Fibroblast of pulmonary artery (primary cell): ENCODE measurements around the gene ST7L.

Source experiments
- DNase-seq: peaks from one replicate; pipeline ENCODE4 v3.0.0-alpha.2; 2010; ENCODE audit warnings: low read depth
- H3K4me3 ChIP-seq: replicated peaks from 2 replicates; pipeline ENCODE4 v1.5.1; 2011; ENCODE audit warnings: low read depth, mild to moderate bottlenecking, control low read depth, low read length, moderate library complexity
- TF ChIP-seq, protein P1 (sequence below): IDR thresholded peaks from 2 replicates; pipeline ENCODE4 v1.5.1; 2011; ENCODE audit warnings: mild to moderate bottlenecking, control low read depth, low read length, inconsistent platforms; ENCODE audit errors: missing control alignments

Gene ST7L

DNA sequence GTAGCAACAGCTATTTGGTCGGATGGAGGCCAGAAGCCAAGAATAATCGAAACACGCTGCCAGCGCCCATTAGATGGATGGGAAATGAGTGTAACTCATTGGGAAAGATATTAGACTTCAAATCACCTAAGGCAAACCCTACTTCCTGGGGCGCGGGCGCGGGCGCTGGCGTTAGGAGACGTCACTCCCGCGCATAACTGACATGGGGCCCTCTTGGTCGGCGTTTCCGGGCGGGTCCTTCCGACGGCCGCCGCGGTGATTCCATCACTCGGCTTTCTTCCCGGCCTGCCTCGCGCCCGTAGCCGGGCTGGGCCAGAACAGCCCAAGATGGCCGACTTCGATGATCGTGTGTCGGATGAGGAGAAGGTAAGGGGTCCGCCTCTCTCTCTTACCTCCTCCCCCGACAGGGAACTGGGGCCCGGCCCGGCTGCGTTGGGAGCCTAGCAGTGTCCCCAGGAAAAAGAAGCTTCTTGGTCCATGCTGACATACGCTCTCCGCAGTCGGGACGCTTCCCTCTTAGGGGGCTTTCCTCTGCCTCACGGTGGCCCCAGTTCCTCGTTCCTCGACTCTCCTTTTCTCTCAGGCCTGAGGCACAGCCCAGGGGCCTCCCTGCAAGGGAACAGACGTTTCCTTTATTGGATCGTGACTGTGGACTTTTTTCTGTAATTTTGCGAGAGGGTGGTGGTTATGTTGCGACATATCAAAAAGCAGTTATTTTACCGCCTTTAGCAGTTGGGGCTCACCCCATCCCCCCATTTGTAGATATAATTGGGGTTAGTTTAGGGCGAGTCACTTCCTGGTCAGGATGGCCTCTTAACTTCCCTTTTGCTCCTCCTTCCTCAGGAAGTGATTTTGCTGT, 806 bp upstream of the ST7L start, which contains the start of gene CAPZA1:
Gene CAPZA1 (plus strand): TSS at position 315 of the 859 bp plus-strand sequence. CDS start 13 bp downstream, at position 328.
- DNase-seq: peak; percentile 94
- peak within 1 kb of the TSS; percentile 99 for H3K4me3 ChIP-seq
- TF ChIP-seq, protein P1, sequence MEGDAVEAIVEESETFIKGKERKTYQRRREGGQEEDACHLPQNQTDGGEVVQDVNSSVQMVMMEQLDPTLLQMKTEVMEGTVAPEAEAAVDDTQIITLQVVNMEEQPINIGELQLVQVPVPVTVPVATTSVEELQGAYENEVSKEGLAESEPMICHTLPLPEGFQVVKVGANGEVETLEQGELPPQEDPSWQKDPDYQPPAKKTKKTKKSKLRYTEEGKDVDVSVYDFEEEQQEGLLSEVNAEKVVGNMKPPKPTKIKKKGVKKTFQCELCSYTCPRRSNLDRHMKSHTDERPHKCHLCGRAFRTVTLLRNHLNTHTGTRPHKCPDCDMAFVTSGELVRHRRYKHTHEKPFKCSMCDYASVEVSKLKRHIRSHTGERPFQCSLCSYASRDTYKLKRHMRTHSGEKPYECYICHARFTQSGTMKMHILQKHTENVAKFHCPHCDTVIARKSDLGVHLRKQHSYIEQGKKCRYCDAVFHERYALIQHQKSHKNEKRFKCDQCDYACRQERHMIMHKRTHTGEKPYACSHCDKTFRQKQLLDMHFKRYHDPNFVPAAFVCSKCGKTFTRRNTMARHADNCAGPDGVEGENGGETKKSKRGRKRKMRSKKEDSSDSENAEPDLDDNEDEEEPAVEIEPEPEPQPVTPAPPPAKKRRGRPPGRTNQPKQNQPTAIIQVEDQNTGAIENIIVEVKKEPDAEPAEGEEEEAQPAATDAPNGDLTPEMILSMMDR: no peak

DNA sequence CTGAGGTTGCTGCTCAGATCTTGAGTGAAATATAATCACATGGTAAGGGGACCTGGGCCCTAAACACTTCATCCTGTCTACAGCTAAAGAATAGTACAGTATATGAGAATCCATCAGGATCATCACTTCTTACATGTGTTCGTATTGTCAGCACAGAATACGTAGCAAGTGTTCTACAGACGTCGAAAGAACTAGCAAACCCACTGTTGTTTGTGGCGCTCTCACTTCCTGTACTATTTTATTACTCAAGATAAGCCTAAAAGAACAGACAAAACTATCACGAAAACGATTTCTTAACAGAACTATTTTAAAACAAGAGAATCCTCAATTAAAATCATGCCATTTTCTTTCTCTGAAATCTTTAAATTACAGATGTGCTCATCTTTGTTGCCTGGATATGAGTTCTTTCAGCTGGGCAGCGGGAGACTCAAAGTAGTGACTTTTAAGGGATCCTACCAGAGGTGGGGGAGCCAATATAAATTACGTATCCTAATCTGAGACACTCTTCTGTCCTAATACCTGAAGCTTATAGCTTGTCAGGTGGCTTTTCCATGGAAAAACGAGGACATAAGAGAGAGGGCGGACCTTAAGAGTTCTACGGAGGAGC, 724 bp downstream of the ST7L start:
- TF ChIP-seq, protein P1: no peak
- peak; percentile 59 for DNase-seq

DNA sequence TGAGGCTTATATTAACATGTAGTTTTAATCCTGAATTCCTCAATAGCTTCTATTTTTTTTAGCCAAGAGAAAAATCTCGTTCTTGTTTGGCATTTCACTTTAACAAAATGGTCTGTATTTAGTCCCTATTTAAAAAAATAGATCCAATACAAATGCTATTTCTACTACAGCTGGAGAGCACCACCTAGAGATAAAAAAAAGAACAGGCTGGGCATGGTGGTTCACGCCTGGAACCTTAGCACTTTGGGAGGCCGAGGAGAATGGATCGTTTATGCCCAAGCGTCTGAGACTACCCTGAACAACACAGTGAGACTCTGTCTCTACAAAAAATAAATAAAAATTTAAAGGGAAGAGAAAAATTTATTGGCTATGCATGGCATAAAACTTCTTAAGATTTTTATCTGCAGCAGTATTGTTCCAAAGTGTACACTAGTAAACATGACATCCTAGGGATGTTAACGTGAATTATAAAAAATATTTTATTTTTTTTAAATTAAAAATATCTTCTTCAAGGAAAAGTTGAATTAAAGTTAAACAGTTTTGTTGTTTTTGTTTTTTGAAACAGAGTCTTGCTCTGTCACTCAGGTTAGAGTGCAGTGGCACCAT, 4.4 kb downstream of the ST7L start:
- DNase-seq: peak; percentile 77
- H3K4me3 ChIP-seq: no peak overlapping the region
- TF ChIP-seq, protein P1: peak; percentile 70

More for the DNA sequence above, 724 bp downstream of the ST7L start:
- peak overlapping the region; percentile 99 for H3K4me3 ChIP-seq

DNA sequence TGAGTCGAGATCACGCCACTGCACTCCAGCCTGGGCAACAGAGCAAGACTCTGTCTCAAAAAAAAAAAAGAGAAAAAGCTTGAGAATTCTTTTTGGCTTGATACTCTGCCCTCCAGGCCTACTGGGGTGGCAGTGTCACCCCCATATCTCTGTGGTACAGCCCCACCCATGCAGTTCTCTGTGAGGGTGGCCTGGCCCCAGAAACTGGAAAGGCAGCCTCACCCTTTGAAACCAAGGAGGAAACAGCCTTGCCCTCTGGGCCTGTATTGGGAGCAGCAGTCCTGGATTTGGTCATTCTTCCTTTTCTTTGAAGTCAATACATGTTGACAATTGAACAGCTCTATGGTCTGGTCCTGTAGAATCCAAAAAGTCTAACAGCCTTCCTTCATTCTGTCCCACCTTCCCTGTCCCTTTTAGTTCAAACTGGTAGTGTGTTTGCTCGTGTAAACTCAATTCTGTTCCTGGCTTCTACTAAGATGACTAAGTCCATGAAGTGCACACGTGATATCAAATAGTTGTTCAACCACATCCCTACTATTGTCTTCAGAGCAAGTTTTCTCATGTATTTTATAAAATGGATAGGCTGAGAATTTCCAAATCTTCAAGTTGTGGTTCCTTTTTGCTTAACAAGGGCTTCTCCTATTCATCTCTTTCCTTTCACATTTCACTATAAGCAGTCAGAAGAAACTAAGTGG, 13.2 kb downstream of the ST7L start:
- TF ChIP-seq, protein P1: no peak
- H3K4me3 ChIP-seq: no peak overlapping the region
- no peak for DNase-seq

DNA sequence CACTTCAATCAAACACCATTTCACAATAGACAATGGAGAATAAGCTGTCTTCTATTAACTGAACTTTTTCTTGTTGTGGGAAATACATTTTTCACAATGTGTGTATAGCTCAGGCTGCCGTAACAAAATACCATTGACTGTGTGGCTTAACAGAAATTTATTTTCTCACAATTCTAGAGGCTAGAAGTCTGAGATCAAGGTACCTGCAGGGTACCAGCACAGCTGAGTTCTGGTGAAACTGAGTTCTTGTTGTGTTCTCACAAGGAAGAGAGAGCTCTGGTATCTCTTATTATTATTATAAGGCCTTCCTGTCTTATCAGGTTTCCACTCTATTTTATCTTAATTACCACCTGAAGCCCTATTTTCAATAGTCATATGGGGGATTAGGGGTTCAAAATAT, 15.4 kb downstream of the ST7L start:
- DNase-seq: no peak
- TF ChIP-seq, protein P1: no peak
- H3K4me3 ChIP-seq: no peak overlapping the region

DNA sequence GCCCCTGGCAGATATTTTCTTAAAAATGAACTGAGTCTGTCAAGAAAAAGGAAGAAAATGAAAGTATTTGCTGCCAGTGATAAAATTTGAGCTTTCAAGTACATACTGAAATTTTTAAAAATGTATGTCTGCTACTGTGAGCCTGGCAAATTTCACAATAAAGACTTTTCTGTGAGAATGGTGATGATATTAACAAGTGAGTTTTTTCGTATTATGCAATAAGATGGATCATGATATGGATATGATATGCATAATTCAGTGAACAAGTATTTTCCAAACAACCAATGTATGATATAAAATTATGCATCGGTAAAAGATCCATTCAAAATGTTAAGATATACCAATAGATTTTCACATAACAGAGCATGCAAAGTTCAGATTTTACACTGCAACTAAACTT, 15.9 kb downstream of the ST7L start:
- no peak overlapping the region for H3K4me3 ChIP-seq
- no peak for DNase-seq

More for the DNA sequence above, 15.9 kb downstream of the ST7L start:
- TF ChIP-seq, protein P1: no peak
